Globus pallidus (tissue), 1 donor: ENCODE measurements around the gene ERRFI1.

ENCODE experiments used
- DNase-seq: peaks from one replicate; pipeline ENCODE4 v3.0.0-alpha.2; 2015; ENCODE audit warnings: low spot score

Gene ERRFI1

DNA sequence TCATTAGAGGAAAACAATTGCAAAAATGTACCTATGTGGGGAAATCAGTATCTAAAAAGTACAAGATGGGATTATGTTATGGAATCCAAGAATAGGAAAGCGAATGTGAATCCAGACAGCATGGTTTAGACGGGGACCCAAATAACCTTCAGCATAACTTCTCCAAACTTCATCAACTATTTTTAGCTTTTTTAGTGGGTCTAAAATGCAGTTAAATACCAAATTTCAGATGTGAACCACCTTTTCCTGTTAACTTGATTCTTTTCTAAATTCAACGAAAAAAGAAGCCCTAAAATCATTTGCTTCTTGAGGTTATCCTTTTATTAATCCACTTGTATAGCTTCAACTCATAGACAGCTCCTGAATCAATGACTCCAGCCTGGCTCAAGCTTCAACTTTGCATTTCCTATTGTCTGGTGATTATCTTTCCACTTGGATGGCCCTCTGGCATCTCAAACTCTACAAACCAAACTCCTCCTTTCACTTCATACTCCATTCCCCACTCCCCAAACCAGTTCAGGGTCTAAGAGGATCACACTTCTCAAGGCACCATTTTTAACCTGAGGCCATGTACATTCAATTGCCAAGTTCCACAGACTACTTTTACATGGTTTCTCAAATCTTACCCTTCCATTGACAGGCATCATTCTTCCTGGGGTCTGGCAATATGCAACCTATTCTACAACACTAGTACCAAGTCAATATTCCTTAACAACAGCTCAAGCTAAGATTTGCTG, 7.4 kb downstream of the ERRFI1 start:
- DNase-seq: peak; percentile 33

- DNase-seq: peak; percentile 89
Observed at GRCh38 chr1:8017495-8018197, 8.5 kb downstream of the ERRFI1 start.

- DNase-seq: no peak
Observed at GRCh38 chr1:8016895-8017241, 9.2 kb downstream of the ERRFI1 start.

- peak; percentile 6 for DNase-seq
Observed at GRCh38 chr1:8016210-8016894, 9.8 kb downstream of the ERRFI1 start.

GRCh38 chr1:8015809-8016165, 10.3 kb downstream of the ERRFI1 start:
- DNase-seq: peak; percentile 57

- DNase-seq: peak; percentile 86
Observed at GRCh38 chr1:8015036-8015808, 10.9 kb downstream of the ERRFI1 start.

DNA sequence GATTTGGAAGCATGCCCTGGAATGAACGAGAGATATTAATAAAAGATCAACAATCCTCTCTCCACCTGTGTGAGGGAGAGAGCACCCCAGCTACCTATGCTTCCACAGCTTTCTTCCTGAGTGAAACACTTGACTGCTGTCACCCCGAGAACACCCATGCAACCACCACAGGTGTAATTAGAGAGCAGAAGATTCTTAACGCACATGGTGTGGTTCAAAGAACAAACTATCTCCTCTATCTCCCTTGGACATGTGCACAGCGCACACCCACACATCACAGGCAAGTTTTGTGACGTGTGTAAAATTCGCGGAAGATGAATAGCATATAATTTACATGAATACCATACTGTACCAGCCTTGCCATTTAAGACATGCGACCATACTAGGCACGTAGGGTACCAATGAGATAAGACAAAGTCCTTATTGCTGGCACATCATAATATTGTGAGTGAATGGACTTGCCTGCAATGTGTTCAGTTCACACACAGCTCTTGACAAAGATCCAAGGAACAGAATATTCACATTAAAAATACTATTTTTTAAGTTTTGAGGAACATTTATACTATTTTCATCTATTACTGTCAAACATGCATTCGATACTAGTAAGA, 11.6 kb downstream of the ERRFI1 start:
- no peak for DNase-seq

- DNase-seq: no peak
Observed at GRCh38 chr1:8013800-8014199, 12.3 kb downstream of the ERRFI1 start.

- no peak for DNase-seq
Observed at GRCh38 chr1:8013399-8013798, 12.7 kb downstream of the ERRFI1 start.

- no peak for DNase-seq
Observed at GRCh38 chr1:8012955-8013354, 13.2 kb downstream of the ERRFI1 start.

- DNase-seq: no peak
Observed at GRCh38 chr1:8011923-8012858, 13.9 kb downstream of the ERRFI1 start.

DNA sequence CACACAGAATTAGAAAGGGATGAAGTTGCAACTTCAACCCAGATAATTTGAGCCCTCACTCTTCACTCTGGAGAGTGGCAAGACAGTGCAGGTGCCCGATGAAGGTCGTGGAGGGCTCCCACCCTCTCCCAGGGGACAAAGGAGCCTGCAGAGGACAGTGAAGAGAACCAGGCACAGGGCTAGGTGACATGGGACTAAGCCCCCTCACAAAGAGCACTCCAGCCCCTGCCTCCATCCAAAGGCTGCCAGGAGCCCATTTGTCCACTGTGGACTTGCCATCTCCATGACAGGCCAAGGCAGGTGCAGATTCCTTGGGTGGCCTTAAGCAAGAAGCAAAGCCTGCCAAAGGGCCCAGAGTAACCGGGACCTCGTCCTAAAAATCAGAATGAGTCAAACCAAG, 15.1 kb downstream of the ERRFI1 start:
- DNase-seq: no peak

DNA sequence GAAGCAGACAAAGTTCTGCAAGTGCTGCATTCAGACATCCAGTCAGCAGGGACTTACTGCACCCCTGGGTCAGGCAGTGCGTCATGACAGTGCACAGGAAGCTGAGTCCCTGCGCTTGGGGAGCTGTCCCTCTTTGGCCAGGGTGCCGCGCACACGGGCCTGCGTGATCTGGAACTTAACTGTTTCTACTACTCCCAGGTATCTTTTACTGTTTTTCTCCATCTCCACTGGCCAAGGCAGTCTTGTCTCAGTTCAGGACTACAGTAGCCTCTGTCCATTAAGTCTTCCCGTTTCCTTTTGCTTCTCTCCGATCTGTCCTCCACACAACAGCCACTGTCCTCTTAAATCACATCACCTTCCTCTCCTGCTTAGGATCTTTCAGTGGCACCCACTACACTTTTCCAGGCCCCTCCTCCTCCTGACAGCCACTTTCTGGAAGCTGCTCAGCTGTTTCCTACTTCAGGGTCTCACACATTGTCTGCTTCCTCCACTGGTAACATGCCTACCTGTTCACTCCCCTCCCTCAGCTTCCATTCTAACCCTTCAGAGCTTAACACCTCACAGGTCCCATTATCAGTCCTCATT, 15.9 kb downstream of the ERRFI1 start:
- DNase-seq: no peak

- no peak for DNase-seq
Observed at GRCh38 chr1:8009043-8010002, 16.8 kb downstream of the ERRFI1 start.

- no peak for DNase-seq
Observed at GRCh38 chr1:8006037-8006963, 19.8 kb downstream of the ERRFI1 start.

GRCh38 chr1:8004803-8005573, 21.1 kb downstream of the ERRFI1 start:
- peak; percentile 32 for DNase-seq

DNA sequence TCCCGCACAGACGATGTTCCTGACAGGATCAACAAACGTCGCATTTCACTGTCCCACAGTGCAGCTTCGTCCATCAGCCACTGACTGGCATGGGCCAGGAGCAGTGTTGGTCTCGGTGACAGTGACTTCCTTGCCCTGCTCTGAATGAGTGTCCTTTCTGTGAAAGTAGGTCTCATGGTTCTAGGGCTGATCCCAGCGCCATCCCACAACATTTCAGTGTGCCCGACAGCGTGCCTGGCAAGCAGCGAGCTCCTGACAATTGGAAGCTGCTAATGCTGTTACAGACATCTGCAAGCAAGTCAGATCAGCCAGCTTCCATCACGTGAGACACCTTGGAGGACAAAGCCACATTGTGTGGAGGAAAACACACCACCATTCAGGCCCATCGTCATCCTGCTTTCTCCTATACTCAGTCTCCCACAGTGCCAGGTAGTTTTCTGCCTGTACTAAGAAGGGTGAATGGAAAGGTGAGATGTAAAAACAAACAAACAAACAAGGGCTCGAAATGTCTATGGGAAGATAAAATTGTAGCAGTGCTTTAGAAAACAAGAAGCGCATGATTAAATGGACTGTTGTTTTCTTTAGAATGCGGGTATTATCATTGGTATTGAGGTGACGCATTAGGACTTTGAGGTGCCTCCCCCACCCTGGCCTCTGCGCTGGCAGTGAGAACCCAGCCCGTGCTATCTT, 21.9 kb downstream of the ERRFI1 start:
- peak; percentile 80 for DNase-seq
